IMR-90 (cell line): Measurements from ENCODE around the gene ZNF362.

ENCODE experiments used
- CTCF ChIP-seq: conservative IDR thresholded peaks from 2 replicates; pipeline ENCODE4 v1.5.1; 2012; ENCODE audit warnings: mild to moderate bottlenecking, low read depth, low read length, improper control_type of control experiment
- POLR2A ChIP-seq: IDR thresholded peaks from 2 replicates; pipeline ENCODE4 v1.6.1; 2012; ENCODE audit warnings: mild to moderate bottlenecking, low read depth, low read length
- RFX5 ChIP-seq: IDR thresholded peaks from 2 replicates; pipeline ENCODE4 v1.8.0; 2012; ENCODE audit warnings: low read depth, mild to moderate bottlenecking, low read length, moderate library complexity

GRCh38 chr1:33258788-33259274, 2.5 kb downstream of the ZNF362 start:
- TF ChIP-seq CTCF (no peak), POLR2A (no peak), RFX5 (no peak)
